Measurements from ENCODE around the gene POLR2H.

DNA sequence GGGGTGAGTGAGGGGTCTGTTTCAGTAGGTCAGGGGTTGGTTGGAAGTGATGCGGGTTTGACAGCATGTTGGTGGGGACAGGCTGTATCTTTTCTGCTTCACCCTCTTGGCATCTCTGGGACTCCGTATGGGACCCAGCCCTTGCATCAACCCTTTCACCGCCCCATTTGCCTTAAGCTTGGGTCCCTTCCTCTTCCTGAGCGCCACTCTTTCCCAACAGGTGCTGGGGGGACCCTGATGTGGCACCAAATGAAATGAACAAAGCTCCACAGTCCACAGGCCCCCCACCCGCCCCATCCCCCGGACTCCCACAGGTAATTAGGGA is 46.0 kb upstream of the POLR2H start:
- TF ChIP-seq, protein P1, sequence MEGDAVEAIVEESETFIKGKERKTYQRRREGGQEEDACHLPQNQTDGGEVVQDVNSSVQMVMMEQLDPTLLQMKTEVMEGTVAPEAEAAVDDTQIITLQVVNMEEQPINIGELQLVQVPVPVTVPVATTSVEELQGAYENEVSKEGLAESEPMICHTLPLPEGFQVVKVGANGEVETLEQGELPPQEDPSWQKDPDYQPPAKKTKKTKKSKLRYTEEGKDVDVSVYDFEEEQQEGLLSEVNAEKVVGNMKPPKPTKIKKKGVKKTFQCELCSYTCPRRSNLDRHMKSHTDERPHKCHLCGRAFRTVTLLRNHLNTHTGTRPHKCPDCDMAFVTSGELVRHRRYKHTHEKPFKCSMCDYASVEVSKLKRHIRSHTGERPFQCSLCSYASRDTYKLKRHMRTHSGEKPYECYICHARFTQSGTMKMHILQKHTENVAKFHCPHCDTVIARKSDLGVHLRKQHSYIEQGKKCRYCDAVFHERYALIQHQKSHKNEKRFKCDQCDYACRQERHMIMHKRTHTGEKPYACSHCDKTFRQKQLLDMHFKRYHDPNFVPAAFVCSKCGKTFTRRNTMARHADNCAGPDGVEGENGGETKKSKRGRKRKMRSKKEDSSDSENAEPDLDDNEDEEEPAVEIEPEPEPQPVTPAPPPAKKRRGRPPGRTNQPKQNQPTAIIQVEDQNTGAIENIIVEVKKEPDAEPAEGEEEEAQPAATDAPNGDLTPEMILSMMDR (IDR thresholded peaks at IDR 0.05) = no peak
- TF ChIP-seq POLR2A (IDR thresholded peaks at IDR 0.05) = no peak
- TF ChIP-seq EP300 (IDR thresholded peaks at IDR 0.05) = no peak

Data from ovary (tissue), 3 donors.